IgD-negative memory B cell (primary cell): ENCODE measurements around the gene NRG2. TPM values are rescaled to one million over a fixed set of nuclear protein-coding genes. Genes with fewer than 3 reads are reported as not detected.
A peak's percentile ranks its signal among the peaks of the same experiment; 100 is the strongest.

Experiments
- H3K27ac Mint-ChIP-seq, 3 donors: one replicate each; pipeline ENCODE4 v1.8.0; 2020 to 2022; ENCODE audit warnings: mild to moderate bottlenecking in 3 of 3, mixed read lengths in 3 of 3, moderate library complexity in 1 of 3
- H3K27me3 Mint-ChIP-seq: one replicate; pipeline ENCODE4 v1.8.0; 2021; ENCODE audit warnings: mixed read lengths
- H3K36me3 Mint-ChIP-seq: one replicate; pipeline ENCODE4 v1.8.0; 2020; ENCODE audit warnings: mild to moderate bottlenecking, mixed read lengths
- H3K4me1 Mint-ChIP-seq, 3 donors: one replicate each; pipeline ENCODE4 v1.8.0; 2020 to 2022; ENCODE audit warnings: mixed read lengths in 3 of 3, mild to moderate bottlenecking in 1 of 3
- H3K4me3 Mint-ChIP-seq, 4 donors: one replicate each; pipeline ENCODE4 v1.8.0; 2020 to 2022; ENCODE audit warnings: mild to moderate bottlenecking in 4 of 4, mixed read lengths in 4 of 4, moderate library complexity in 3 of 4
- H3K9me3 Mint-ChIP-seq, 3 donors: one replicate each; pipeline ENCODE4 v1.8.0; 2020 to 2021; ENCODE audit warnings: mixed read lengths in 3 of 3, mild to moderate bottlenecking in 1 of 3
- polyA plus RNA-seq: library from polyadenylated mRNA; unstranded; fragments of 300-500 nt; fragmentation: Illumina TruSeq; gene quantifications from one replicate; pipeline ENCODE4 v1.2.3, GENCODE V29; 2021

Gene NRG2
- polyA plus RNA-seq, 1 donor from 2014 or later, result not detected

DNA sequence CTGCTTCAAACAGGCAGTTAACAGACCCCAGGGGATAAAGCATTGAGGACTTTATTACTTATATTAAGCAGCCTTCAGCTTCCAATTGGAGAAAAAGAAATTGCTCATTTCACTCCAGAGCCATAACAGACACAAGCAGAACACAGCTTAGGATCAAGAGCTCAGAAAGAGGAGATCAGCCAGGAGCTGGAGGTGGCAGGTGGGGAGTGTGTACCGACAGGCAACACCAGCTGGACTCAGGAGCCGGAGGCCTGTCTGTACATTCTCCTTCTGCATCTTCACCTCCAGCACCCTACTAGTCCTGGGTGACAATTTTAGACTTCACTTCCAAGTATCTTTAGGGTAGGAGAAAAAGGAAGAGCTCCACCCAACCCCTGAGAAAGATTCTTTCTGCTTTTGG lies 35.8 kb downstream of the NRG2 start:
- Mint-ChIP-seq H3K9me3 (no peaks in the 10 kb centered on the region), H3K27ac (no peak overlapping the region), H3K36me3 (peaks cover 3% of the 10 kb centered on the region), H3K4me3 (no peak overlapping the region), H3K27me3 (peaks cover 6% of the 10 kb centered on the region), H3K4me1 (peaks cover 0 to 6% (median 5%) of the 10 kb centered on the region in 3 donors)

DNA sequence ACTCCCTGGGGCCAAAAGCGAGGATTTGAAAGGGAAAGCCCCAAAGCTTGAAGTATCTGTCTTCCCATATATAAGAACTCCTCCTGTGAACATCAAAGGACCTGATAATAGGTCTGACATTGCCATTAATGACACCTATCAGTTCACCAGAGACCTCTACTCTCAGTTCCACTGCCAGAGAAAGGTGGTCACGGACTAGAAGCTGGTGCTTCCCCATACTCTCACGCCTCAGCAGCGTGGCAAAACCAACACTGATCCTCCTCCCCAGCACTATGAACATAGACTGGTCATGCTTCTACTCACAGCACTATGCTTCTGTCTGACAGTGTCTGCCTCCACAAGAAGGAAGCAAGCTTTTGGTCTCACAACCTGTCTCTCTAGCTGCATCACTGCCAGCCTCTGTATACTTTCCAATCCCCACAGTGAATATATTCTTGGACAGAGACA lies 37.9 kb downstream of the NRG2 start:
- Mint-ChIP-seq H3K27ac (no peak overlapping the region), H3K4me3 (no peak overlapping the region), H3K27me3 (peaks cover 13% of the 10 kb centered on the region), H3K36me3 (peaks cover 3% of the 10 kb centered on the region), H3K4me1 (peaks cover 0 to 6% (median 5%) of the 10 kb centered on the region in 3 donors), H3K9me3 (no peaks in the 10 kb centered on the region)

DNA sequence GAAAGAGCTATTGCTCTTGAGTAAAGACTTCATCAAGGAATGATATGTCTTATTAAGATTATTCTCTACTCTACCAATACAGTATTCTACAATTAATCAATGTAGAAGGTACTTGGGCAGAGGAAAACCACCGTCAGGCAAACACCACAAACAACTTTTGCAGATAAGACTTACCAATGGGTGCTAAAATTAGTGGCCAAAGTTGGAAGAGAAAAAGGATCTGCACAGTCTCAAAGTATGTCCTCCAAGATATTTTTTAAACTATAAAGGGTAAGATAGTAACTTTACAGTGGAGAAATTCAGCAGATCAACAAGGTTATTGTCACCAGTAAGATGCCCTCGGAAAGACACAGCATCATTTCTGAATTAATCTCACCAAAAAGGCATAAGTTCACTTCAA lies 38.9 kb downstream of the NRG2 start:
- Mint-ChIP-seq H3K9me3 (no peaks in the 10 kb centered on the region), H3K27me3 (peaks cover 16% of the 10 kb centered on the region), H3K27ac (no peak overlapping the region), H3K4me3 (no peak overlapping the region), H3K36me3 (no peaks in the 10 kb centered on the region), H3K4me1 (peaks cover 0 to 6% (median 5%) of the 10 kb centered on the region in 3 donors)

DNA sequence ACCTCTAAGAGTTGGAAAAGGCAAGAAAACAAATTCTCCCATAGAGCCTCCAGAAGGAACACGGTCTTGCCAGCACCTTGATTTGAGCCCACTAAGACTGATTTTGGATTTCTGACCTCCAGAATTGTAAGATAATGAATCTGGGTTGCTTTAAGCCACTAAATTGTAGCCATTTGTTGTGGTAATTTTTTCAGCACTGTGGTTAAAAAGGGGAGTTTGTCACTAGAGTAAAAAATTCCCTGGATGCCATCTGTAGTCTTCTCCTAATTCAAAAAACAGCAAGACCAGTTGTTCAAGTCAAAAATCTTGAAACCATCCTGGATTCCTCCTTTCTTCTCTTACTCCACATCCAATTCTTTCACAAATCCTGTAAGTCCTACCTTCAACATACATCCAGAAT lies 39.6 kb downstream of the NRG2 start:
- H3K36me3 Mint-ChIP-seq, result peaks cover 1% of the 10 kb centered on the region
- H3K27ac Mint-ChIP-seq, result no peak overlapping the region
- H3K4me1 Mint-ChIP-seq, result peaks cover 0 to 9% (median 6%) of the 10 kb centered on the region in 3 donors
- H3K27me3 Mint-ChIP-seq, result peaks cover 17% of the 10 kb centered on the region
- no peaks in the 10 kb centered on the region for H3K9me3 Mint-ChIP-seq
- H3K4me3 Mint-ChIP-seq, result no peak overlapping the region

DNA sequence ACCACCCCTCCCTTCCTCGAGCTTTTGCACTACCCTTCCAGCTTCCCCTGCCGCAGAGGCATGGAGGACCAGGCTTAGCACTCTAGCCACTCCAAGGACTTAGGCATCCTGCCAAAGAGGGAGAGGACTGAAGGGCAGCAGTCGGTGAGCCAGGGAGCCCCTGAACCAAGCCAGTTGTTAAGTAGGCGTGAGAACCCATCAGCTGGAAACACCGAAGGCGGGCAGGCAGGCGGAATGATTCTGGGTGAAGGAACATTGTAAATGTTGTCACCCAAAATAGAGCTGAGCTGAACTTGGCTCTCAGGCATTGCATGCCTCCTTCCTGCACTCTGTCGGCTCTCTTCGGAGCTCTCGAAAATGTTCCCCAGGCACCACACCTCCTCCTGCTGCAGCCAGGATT lies 42.8 kb downstream of the NRG2 start:
- Mint-ChIP-seq H3K4me3 (no peak overlapping the region), H3K27me3 (peaks cover 25% of the 10 kb centered on the region), H3K27ac (no peak overlapping the region)

DNA sequence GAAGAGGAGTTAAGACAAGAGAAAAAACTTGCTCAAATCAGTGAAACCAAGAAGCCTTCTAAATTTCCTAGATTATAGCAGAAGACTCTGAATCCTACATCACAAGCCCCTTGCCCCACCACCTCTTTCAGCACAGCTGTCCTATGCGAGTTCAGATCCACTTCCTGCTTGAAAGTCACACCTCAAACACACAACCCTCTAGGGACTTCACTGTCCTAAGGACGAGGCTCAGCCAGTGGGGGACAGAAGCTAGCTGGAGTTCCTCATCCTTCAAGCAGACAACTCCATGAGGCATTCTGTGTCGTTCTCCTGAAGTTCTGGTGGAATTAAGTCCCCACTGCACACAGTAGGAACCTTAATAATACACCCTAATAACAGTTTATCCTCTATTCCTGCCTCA lies 44.3 kb downstream of the NRG2 start:
- Mint-ChIP-seq H3K27ac (no peak overlapping the region), H3K4me1 (peaks cover 0 to 6% (median 0%) of the 10 kb centered on the region in 3 donors), H3K4me3 (no peak overlapping the region), H3K27me3 (peaks cover 28% of the 10 kb centered on the region), H3K36me3 (peaks cover 1% of the 10 kb centered on the region), H3K9me3 (peaks cover 0 to 2% (median 0%) of the 10 kb centered on the region in 3 donors)

More for the DNA sequence above, 42.8 kb downstream of the NRG2 start:
- Mint-ChIP-seq H3K36me3 (peaks cover 1% of the 10 kb centered on the region), H3K4me1 (peaks cover 0 to 9% (median 3%) of the 10 kb centered on the region in 3 donors), H3K9me3 (peaks cover 0 to 2% (median 0%) of the 10 kb centered on the region in 3 donors)

DNA sequence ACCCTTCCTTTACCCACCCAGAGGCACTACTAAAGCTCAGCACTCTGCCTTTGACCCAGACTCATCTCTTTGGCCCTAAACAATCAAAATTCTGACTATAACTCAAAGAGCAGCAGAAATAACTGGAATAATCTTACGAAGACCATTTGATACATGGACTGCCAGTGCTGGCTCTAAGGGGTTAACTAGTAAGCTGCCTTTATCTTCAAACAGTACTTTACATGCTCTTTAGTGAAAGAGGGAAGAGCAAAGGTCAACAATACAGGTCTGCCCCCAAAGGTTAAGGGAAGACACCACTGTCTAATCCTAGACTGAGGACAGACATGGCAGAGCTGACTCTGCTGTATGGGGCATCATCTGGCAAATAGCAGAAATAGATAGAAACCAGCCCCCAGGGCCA lies 45.8 kb downstream of the NRG2 start:
- H3K36me3 Mint-ChIP-seq, result peaks cover 1% of the 10 kb centered on the region
- no peak overlapping the region for H3K4me3 Mint-ChIP-seq
- H3K27me3 Mint-ChIP-seq, result peaks cover 28% of the 10 kb centered on the region
- H3K9me3 Mint-ChIP-seq, result peaks cover 0 to 2% (median 0%) of the 10 kb centered on the region in 3 donors
- peaks cover 0 to 6% (median 0%) of the 10 kb centered on the region in 3 donors for H3K4me1 Mint-ChIP-seq
- no peak overlapping the region for H3K27ac Mint-ChIP-seq

DNA sequence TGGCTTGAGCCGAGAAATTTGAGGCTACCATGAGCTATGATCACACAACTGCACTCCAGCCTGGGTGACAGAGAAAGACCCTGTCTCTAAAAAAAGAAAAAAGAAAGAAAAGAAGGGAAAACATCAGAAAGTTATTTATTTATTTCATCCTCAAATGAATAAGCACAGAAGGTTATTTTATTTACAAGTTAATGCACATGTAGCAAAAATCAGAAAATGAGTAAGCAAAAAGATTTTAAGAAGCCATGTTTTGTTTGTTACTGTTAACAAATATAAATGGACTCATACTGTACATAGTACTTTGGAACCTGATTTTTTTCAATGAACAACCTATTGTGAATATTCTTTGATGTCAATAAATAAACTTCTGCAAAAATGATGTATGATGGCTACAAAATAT lies 47.2 kb downstream of the NRG2 start:
- Mint-ChIP-seq H3K9me3 (peaks cover 0 to 2% (median 0%) of the 10 kb centered on the region in 3 donors), H3K27me3 (peaks cover 26% of the 10 kb centered on the region), H3K4me1 (peaks cover 0 to 6% (median 0%) of the 10 kb centered on the region in 3 donors), H3K27ac (no peak overlapping the region), H3K36me3 (peaks cover 1% of the 10 kb centered on the region), H3K4me3 (no peak overlapping the region)

DNA sequence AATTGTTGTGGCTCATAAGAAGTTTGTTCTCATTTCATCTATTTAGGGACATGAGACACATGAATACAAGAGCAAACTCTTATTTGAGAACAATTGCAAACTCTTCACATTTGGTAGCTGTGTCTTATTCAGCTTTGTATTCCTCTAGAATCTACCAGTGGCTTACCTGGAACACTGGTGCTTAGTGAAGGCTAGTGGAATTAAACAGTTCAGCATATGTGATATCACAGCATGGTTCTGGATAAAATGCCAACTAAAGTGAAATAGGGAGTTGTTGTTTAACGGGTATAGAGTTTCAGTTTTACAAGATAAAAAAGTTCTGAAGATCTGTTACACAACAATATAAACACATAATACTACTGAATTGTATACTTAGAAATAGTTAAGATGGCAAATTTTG lies 48.9 kb downstream of the NRG2 start:
- Mint-ChIP-seq H3K4me1 (peaks cover 0 to 6% (median 0%) of the 10 kb centered on the region in 3 donors), H3K27ac (no peak overlapping the region), H3K9me3 (peaks cover 0 to 2% (median 0%) of the 10 kb centered on the region in 3 donors), H3K27me3 (peaks cover 18% of the 10 kb centered on the region), H3K36me3 (peaks cover 1% of the 10 kb centered on the region), H3K4me3 (no peak overlapping the region)

DNA sequence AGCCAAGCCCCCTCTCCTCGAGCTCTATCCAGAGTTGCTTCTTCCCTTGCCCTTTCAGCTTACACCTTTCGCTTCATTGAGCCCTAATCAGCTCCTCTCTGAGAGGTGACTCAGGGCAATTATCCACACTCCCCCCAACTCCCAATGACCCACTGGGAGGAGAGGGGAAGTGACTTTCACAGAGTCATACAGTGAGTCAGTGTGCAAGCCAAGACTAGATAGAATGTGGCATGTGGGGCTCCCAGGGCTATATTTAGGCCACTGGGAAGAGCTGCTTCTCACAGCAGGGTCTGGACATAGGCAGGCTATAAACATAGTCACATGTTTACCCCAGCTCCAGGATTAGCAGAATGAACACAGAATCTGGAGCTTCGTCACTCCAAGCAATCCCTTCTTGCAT lies 57.4 kb downstream of the NRG2 start:
- Mint-ChIP-seq H3K36me3 (no peaks in the 10 kb centered on the region), H3K27ac (no peak overlapping the region), H3K27me3 (peaks cover 18% of the 10 kb centered on the region), H3K4me3 (no peak overlapping the region), H3K4me1 (peaks cover 0 to 7% (median 5%) of the 10 kb centered on the region in 3 donors), H3K9me3 (no peaks in the 10 kb centered on the region)

DNA sequence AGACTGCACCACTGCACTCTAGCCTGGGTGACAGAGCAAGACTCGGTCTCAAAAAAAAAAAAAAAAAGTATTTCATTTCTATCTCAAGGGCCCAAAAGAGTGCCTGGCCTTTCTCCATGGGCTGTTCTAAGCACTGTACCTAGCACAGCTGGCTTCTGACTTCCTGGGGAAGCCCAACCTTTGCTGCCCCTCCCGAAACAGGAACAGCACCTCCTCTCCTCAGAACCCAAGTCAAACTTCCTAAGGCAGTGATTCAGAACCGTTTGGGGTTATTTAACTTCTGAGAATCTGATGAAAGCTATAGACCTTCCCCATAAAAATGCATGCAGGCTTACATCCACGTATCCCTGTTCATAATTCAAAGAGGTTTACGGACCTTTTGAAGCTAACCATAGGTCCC lies 57.8 kb downstream of the NRG2 start:
- Mint-ChIP-seq H3K9me3 (no peaks in the 10 kb centered on the region), H3K27me3 (peaks cover 20% of the 10 kb centered on the region), H3K27ac (no peak overlapping the region), H3K4me1 (peaks cover 0 to 7% (median 5%) of the 10 kb centered on the region in 3 donors), H3K36me3 (no peaks in the 10 kb centered on the region), H3K4me3 (no peak overlapping the region)

DNA sequence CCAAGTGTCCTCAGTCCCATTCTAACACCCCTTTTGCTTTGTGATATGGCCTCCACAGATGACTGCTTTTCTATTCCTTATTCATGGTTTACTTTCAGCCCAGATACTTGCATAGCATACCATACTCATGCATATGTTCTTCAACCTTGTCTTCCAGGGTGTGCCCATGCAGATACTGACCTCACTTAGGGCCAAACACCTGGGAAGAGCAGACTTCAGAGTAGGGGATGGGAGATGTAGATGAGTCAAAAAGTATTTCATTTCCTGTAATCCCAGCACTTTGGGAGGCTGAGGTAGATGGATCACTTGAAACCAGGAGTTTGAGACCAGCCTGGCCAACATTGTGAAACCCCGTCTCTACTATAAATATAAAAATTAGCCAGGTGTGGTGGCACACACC lies 58.3 kb downstream of the NRG2 start:
- H3K4me1 Mint-ChIP-seq, result peaks cover 0 to 7% (median 5%) of the 10 kb centered on the region in 3 donors

DNA sequence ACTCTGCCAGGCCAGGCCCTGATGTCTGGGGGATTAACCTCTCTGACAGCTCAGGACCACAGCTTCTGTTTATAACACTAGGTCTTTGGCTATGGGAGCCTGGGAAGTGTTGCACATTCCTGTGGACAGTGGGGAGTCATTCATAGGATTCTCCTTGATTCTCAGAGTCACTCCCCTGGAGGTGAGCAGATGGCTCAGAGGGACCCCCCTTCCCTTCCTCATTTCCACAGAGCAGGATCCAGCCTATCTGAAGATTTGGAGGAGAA lies 60.2 kb downstream of the NRG2 start:
- Mint-ChIP-seq H3K9me3 (no peaks in the 10 kb centered on the region), H3K36me3 (no peaks in the 10 kb centered on the region), H3K4me1 (peaks cover 0 to 7% (median 5%) of the 10 kb centered on the region in 3 donors), H3K4me3 (peak overlapping the region in 1 of 4 donors; percentile 17), H3K27ac (no peak overlapping the region), H3K27me3 (peaks cover 22% of the 10 kb centered on the region)

More for the DNA sequence above, 58.3 kb downstream of the NRG2 start:
- Mint-ChIP-seq H3K36me3 (no peaks in the 10 kb centered on the region), H3K27ac (no peak overlapping the region), H3K4me3 (peak overlapping the region in 1 of 4 donors; percentile 9), H3K27me3 (peaks cover 21% of the 10 kb centered on the region), H3K9me3 (no peaks in the 10 kb centered on the region)

DNA sequence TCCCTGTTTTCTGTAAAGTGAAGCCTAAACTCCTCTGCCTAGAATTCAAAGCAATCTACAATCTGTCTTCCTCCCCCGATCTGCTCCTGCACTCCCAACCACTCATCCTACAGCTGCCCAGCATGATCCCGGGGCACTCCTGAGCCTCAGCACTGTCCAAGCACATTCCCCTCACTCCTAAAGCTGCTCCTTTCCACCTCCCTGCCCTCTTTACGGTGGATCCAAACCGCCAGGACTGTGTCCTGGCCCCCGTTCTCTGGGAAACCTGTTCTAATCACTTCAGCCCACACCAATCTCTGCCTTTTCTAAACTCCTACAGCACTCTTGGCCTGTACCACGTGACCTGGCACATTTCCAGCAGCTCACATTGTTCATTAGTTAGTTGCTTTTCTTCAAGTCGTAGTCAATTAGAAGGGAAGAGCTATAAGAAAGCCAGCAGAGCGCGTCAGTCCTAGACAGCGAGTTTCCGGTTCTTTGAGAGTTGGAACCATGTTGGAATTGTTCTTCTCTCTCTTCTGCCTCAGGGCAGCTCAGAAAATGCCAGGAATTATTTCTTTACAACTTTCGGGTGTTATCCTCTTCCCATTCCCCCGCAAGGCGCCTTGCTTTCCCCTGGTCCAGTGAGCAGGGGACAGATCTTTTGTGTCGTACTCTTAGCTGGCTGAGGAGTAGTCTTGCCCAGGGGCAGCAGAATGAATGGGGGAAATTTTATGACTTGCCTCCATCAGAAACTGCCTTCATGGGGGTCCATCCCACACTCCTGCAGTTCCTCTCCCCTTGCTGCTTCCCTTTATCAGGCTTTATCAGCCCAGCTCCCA lies 60.7 kb downstream of the NRG2 start:
- Mint-ChIP-seq H3K27me3 (peaks cover 22% of the 10 kb centered on the region), H3K9me3 (no peaks in the 10 kb centered on the region), H3K36me3 (no peaks in the 10 kb centered on the region), H3K4me3 (peak overlapping the region in 1 of 4 donors; percentile 17), H3K4me1 (peaks cover 0 to 7% (median 5%) of the 10 kb centered on the region in 3 donors), H3K27ac (no peak overlapping the region)

DNA sequence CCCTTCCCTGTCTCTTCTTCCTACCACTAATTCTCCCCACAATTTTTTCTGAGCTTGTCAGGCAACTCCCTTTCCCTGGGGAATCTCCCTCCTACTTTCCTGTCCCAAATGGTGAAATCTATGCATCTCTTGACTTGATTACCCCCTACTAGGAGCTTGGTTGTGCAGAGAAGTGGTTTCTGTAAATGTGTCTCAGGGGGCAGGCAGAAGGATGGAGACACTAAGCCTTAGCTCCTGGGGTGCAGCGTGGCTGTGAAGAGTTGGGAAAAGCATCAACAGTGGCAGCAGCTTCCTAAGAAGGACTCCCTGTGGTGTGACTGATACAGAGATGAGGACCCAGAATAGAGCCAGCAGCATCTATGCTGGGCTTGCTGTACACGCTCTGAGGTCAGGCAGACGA lies 62.3 kb downstream of the NRG2 start:
- peaks cover 0 to 7% (median 3%) of the 10 kb centered on the region in 3 donors for H3K4me1 Mint-ChIP-seq
- H3K36me3 Mint-ChIP-seq, result no peaks in the 10 kb centered on the region
- peak overlapping the region in 1 of 4 donors; percentile 43 for H3K4me3 Mint-ChIP-seq
- peaks cover 21% of the 10 kb centered on the region for H3K27me3 Mint-ChIP-seq
- H3K27ac Mint-ChIP-seq, result no peak overlapping the region
- H3K9me3 Mint-ChIP-seq, result no peaks in the 10 kb centered on the region

DNA sequence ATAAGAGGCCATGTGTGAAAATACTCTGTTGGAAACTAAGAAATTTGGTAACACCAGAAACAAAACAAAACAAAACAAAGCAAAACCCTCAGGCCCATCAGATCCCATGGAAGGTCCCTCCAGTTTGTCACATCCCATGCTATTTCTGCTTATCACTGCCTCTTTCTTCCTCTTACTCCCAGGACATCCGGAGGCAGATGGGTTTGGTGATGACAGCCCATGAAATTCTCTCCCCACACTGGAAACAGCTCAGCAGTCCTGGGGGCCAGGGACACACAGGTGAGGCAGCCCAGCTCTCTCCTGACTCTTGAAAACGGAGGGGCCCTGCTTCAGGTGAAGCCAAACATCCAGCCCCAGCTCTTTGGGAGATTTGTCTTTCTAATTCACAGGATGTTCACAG lies 63.2 kb downstream of the NRG2 start:
- no peaks in the 10 kb centered on the region for H3K9me3 Mint-ChIP-seq
- H3K4me1 Mint-ChIP-seq, result peaks cover 0 to 2% (median 0%) of the 10 kb centered on the region in 3 donors
- no peaks in the 10 kb centered on the region for H3K36me3 Mint-ChIP-seq
- peaks cover 21% of the 10 kb centered on the region for H3K27me3 Mint-ChIP-seq
- no peak overlapping the region for H3K27ac Mint-ChIP-seq
- no peak overlapping the region for H3K4me3 Mint-ChIP-seq
